Left lung (tissue), 10 donors: ENCODE measurements around the gene ASNSD1. TPM values are rescaled to one million over a fixed set of nuclear protein-coding genes. Genes with fewer than 3 reads are reported as not detected.

ENCODE experiments used
- ATAC-seq: fragments of 200-7000 bp; cut with Tn5 transposase; one replicate; pipeline ENCODE4 v1.9.1; 2020; ENCODE audit warnings: moderate library complexity
- DNase-seq, 4 donors: peaks; one replicate each; pipeline ENCODE4 v3.0.0-alpha.2; 2013 to 2020
- H3K27ac ChIP-seq, 2 donors: fragments of 200-600 bp; sonication (generic) in 1 of 2; one replicate each; pipeline versions ENCODE4 v1.5.0 to v1.8.0; 2020 to 2021
- H3K27me3 ChIP-seq, 2 donors: fragments of 200-600 bp; sonication (generic) in 1 of 2; one replicate each; pipeline versions ENCODE4 v1.5.0 to v1.8.0; 2020 to 2021
- H3K36me3 ChIP-seq, 2 donors: fragments of 200-600 bp; sonication (generic) in 1 of 2; one replicate each; pipeline versions ENCODE4 v1.5.0 to v1.8.0; 2020 to 2021
- H3K4me1 ChIP-seq, 2 donors: fragments of 200-600 bp; one replicate each; pipeline ENCODE4 v1.8.0; 2021
- H3K4me3 ChIP-seq, 2 donors: fragments of 200-600 bp; sonication (generic) in 1 of 2; one replicate each; pipeline versions ENCODE4 v1.5.0 to v1.8.0; 2020 to 2021; ENCODE audit warnings: mild to moderate bottlenecking in 1 of 2
- H3K9me3 ChIP-seq, 2 donors: fragments of 200-600 bp; sonication (generic) in 1 of 2; one replicate each; pipeline versions ENCODE4 v1.5.0 to v1.8.0; 2020 to 2021
- intact Hi-C, 2 donors: fragments of 100-400 bp; cut with DNase I; formaldehyde crosslinking; loops; one replicate each; pipeline versions ENCODE4 v1.11.2 to v1.14.2; 2022
- polyA plus RNA-seq, 6 donors: library from polyadenylated mRNA; unstranded; fragments of 120-200 nt; gene quantifications; one replicate each; pipeline ENCODE4 v1.2.1, GENCODE V29; 2013; ENCODE audit not compliant: insufficient read length in 6 of 6
- total RNA-seq, 2 donors: library from RNA; stranded (reverse); fragmentation: NEBNext Ultra II Directional; extraction: Animal tissue kit (Norgen Biotek cat#: 25700); gene quantifications; one replicate each; pipeline ENCODE4 v1.2.1, GENCODE V29; 2021
- TF ChIP-seq, protein P1 (sequence below), 2 donors: fragments of 200-600 bp; sonication (generic) in 1 of 2; IDR thresholded peaks; one replicate each; pipeline versions ENCODE4 v1.5.0 to v1.8.0; 2021; ENCODE audit warnings: antibody characterized with exemption in 2 of 2
- donor health status: DM: no; HTN: yes; CAD: no.
- donor health status: DM: no; HTN: no; CAD: no.

Gene ASNSD1
- total and polyA plus RNA-seq, 8 donors = 34.1 to 68.4 (median 56.5) TPM

DNA sequence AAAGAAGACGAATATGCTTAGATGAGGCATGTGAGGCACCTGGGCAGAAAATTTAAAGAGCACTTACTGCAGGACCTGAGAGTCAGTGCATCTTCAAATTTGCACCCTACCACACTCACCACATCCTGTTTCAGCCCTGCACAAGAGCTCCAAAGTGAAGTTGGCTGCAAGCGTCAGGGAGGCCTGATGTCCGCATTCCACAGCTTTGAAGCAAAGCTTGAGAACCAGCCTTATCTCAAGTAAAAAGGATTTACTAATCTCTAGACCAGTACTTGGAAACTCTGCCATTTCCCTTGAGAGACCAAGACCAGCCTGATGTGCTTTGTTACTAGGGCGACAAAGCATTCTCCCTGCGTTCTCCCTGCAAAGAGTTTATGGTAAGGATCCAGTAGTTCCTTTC lies 3.4 kb upstream of the ASNSD1 start:
- peaks cover 0 to 2% of the 10 kb centered on the region in 2 donors for H3K9me3 ChIP-seq
- ATAC-seq (peak; percentile 60), DNase-seq (peak in 2 of 4 donors; percentile 58 to 74)
- peaks cover 0 to 33% of the 10 kb centered on the region in 2 donors for H3K4me1 ChIP-seq
- intact Hi-C loops = no loop called here
- H3K27me3 ChIP-seq = no peaks in the 10 kb centered on the region
- TF ChIP-seq, protein P1, sequence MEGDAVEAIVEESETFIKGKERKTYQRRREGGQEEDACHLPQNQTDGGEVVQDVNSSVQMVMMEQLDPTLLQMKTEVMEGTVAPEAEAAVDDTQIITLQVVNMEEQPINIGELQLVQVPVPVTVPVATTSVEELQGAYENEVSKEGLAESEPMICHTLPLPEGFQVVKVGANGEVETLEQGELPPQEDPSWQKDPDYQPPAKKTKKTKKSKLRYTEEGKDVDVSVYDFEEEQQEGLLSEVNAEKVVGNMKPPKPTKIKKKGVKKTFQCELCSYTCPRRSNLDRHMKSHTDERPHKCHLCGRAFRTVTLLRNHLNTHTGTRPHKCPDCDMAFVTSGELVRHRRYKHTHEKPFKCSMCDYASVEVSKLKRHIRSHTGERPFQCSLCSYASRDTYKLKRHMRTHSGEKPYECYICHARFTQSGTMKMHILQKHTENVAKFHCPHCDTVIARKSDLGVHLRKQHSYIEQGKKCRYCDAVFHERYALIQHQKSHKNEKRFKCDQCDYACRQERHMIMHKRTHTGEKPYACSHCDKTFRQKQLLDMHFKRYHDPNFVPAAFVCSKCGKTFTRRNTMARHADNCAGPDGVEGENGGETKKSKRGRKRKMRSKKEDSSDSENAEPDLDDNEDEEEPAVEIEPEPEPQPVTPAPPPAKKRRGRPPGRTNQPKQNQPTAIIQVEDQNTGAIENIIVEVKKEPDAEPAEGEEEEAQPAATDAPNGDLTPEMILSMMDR (IDR thresholded peaks at IDR 0.05) = no peak
- peak overlapping the region; percentile 46 to 76 for H3K27ac ChIP-seq
- no peaks in the 10 kb centered on the region for H3K36me3 ChIP-seq
- H3K4me3 ChIP-seq = no peak overlapping the region

DNA sequence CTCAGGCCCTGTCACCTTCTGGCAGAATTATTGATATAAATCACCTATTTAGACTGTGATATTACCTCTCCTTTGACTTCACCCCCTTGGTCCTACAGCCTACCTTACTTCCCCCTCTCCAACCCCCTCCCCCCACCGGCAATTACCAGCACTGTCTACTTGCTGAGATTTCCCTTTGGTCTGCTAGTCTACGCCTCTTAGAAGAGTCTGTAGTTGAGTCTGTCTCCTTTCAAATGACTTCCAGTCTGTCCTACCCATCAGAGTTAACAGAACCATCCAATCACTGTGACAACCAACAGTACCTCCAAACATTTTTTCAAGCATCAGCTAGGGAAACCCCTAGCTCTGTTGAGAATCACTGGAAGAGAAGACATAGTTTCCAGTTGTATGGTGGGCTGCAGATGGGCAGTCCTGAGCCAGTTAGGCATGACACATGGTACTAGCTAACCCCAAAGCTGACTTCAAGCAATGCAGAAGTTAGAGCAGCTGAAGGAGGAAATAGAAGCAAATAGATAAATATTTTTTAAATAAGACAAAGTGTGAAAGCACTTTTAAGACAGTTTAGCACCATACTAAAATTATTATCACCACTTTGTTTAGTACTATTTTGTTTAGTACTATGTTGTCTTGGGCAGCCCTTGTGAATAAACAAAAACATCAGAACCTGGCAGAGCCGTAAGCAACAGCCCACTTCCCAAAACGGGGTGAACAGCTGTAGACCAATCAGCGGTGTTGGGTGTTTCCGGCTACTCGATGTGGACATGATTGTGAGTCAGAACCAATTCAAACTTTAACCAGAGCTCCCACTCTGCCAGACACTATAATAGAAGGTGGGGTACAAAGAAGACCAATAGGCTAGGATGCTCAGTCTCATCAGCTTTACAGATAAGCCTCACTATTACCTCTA lies 2.7 kb upstream of the ASNSD1 start:
- no peaks in the 10 kb centered on the region for H3K36me3 ChIP-seq
- H3K4me3 ChIP-seq = no peak overlapping the region
- H3K27ac ChIP-seq = peak overlapping the region; percentile 46 to 76
- DNase-seq = no peak
- H3K9me3 ChIP-seq = no peaks in the 10 kb centered on the region
- no peaks in the 10 kb centered on the region for H3K27me3 ChIP-seq
- ATAC-seq = peak; percentile 1
- peaks cover 0 to 39% of the 10 kb centered on the region in 2 donors for H3K4me1 ChIP-seq
- intact Hi-C loops = no loop called here
- TF ChIP-seq, protein P1 (IDR thresholded peaks at IDR 0.05) = no peak

DNA sequence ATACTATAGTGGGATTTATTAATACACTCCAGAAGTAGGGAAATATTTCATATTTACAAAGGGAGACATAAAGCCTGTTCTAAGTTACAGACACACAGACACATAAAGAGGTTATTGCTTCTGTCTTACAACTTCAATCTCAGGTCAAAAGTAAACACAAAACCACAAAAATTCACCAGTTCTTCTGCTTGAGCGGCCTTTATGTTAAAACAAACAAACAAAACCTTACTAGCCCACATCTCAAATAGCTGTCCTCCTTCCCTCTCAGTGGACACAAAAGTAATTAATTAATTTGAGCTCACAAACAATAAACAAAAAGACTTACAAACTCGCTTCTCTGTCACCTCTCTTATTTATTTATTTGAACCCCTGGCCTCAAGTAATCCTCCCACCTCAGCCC lies 1.5 kb upstream of the ASNSD1 start:
- peak overlapping the region in 1 of 2 donors; percentile 76 for H3K27ac ChIP-seq
- H3K36me3 ChIP-seq = no peaks in the 10 kb centered on the region
- TF ChIP-seq, protein P1 (IDR thresholded peaks at IDR 0.05) = no peak
- peaks cover 0 to 49% of the 10 kb centered on the region in 2 donors for H3K4me1 ChIP-seq
- H3K9me3 ChIP-seq = no peaks in the 10 kb centered on the region
- no peak overlapping the region for H3K4me3 ChIP-seq
- no peaks in the 10 kb centered on the region for H3K27me3 ChIP-seq
- DNase-seq (no peak), ATAC-seq (no peak)
- intact Hi-C loops = no loop called here

DNA sequence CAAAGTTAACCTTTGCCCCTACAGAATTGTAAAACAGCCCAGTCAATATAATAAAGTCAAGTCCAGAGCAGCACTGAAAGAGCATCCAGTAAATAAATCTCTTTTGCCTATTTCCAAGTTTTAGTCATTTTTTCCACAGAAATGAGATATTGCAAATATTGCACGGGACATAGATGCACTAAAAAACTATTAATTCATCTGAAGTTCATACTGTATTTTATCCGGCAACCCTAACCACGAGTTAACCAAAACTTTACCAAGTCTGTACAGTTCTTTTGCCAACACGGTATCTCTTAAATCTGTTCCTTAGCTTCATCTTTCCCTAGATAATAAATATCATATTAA lies 484 bp upstream of the ASNSD1 start:
- H3K27me3 ChIP-seq = no peaks in the 10 kb centered on the region
- no peak overlapping the region for H3K4me3 ChIP-seq
- no peaks in the 10 kb centered on the region for H3K9me3 ChIP-seq
- no peak for DNase-seq
- peaks cover 0 to 52% of the 10 kb centered on the region in 2 donors for H3K4me1 ChIP-seq
- TF ChIP-seq, protein P1 (IDR thresholded peaks at IDR 0.05) = no peak
- intact Hi-C loops = no loop called here
- H3K27ac ChIP-seq = peak overlapping the region in 1 of 2 donors; percentile 30
- no peaks in the 10 kb centered on the region for H3K36me3 ChIP-seq
- ATAC-seq = no peak

DNA sequence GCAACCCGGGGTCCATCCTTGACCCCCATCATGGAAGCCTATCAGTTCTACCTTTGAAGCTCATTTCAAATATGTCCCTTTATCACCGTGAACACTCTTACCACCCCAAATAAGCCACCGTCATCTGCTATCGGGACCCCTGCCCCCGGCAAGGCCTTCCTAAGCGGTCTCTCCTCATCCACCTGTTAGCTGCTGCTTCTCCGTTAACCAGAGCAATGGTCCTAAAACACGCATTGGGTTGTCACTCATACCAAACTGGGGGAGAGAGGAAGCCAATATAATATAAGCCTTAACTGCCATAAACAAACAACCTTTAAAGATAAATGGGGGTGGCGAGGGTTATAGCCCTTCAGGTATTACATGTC lies 680 bp downstream of the ASNSD1 start:
- Histone ChIP-seq H3K27me3 (no peaks in the 10 kb centered on the region), H3K27ac (peak overlapping the region; percentile 80 to 90), H3K4me1 (peaks cover 0 to 52% of the 10 kb centered on the region in 2 donors), H3K4me3 (peak overlapping the region; percentile 67 to 93), H3K36me3 (peaks cover 0 to 7% of the 10 kb centered on the region in 2 donors), H3K9me3 (no peaks in the 10 kb centered on the region)
- TF ChIP-seq, protein P1 (IDR thresholded peaks at IDR 0.05) = no peak
- DNase-seq (peak in 2 of 4 donors; percentile 2 to 44), ATAC-seq (no peak)
- intact Hi-C loops = no loop called here
